DMS 273 (cell line): ENCODE results near the gene ATP11C.
"Not testable (repeated sequence)": the region's sequence is repeated elsewhere in the genome, so short reads cannot be mapped to it uniquely, and the experiment has no call there.

Experiments used
- DNase-seq: peaks from one replicate; lab custom pipeline; 2025; ENCODE audit not compliant: unreplicated experiment; lab: John Stamatoyannopoulos, UW

ATP11C gene

DNA sequence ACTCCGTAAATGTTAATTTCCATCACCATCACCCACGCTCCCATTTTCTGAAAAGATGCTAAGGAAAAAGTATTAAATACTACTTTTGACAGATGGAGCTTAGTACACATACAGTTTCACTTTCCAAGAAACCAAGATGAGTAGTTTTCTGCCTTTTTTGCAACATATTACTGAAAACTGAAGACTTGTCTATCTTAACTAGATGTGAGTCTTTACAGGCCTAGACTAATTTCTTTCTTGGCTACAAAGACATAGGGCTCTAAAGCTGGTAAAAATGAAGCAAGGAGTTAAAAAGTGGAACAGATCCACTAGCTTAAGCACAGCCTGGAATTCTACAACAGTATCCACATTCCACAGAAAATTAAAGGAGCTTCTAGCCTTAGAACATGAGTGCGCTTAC lies 68.2 kb downstream of the ATP11C start:
- DNase-seq, result no peak

- DNase-seq, result no peak
Measured at GRCh38 chrX:139862208-139862607, 70.6 kb downstream of the ATP11C start.

DNA sequence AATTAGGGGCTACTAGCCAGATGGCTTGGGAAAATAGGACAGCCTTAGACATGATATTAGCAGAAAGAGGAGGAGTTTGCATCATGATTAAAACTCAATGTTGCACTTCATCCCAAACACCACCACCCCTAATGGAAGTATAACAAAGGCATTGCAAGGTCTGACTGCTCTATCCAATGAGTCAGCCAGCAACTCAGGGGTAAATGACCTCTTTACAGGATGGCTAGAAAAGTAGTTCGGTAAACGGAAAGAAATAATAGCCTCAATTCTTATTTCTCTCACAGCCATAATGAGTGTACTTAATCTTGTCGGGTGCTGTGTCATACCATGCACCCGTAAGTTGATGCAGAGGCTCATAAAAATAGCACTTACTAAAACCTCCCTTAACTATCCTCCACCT lies 76.0 kb downstream of the ATP11C start:
- not testable (repeated sequence) for DNase-seq

DNA sequence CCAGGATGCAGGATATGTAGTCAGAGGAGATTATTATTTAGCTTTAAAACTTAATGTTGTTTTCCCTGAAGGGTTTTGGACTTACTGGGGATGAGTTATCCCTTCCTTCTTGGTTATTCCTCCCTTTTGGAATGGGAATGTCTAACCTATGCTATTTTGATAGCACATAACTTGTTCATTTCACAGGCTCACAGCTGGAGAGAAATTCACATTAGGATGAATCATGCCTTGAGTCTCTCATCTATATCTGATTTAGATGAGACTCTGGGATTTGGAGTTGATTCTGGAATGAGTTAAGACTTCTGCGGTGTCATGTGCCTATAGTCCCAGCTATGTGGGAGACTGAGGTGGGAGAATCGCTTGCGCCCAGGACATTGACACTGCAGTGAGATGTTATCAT lies 81.1 kb downstream of the ATP11C start:
- no peak for DNase-seq

DNA sequence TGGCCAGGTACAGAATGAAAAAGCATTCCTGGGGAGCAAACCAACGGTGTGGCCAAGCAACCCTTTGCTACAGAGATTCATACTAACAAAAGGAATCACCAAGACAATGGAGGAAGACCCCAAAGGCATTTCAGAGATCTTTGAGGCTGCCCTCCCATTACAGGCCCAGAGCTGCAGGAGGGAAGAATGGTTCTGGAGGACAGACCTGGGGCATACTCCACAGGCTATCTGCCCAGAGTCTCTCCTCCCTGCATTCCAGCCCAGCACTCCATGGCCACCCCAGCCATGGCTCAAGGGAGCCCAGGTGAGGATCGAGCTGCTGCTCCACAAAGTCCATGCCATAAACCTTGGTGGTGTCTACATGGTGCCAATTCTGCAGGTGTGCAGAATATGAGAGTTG lies 81.9 kb downstream of the ATP11C start:
- no peak for DNase-seq

GRCh38 chrX:139844884-139845283 lies 88.0 kb downstream of the ATP11C start:
- DNase-seq, result no peak

DNA sequence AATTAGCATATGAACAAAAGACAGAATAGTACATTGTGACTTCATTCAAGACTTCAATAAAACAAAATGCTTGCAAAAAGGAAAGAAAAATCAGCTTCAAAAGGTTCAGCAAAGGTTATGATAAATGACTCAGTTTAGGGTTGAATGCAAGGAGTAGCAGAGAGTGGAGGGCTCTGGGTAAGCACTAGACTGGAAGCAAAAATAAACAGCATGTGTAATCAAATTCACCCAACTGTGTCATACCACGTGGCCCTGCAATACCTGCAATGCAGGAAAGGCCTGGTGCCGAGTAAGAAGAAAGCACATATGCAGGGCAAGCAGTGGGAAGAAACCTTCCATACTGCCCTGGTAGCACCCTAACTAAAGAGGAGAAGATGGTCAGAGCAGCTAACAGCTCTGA lies 88.7 kb downstream of the ATP11C start:
- DNase-seq, result no peak

DNA sequence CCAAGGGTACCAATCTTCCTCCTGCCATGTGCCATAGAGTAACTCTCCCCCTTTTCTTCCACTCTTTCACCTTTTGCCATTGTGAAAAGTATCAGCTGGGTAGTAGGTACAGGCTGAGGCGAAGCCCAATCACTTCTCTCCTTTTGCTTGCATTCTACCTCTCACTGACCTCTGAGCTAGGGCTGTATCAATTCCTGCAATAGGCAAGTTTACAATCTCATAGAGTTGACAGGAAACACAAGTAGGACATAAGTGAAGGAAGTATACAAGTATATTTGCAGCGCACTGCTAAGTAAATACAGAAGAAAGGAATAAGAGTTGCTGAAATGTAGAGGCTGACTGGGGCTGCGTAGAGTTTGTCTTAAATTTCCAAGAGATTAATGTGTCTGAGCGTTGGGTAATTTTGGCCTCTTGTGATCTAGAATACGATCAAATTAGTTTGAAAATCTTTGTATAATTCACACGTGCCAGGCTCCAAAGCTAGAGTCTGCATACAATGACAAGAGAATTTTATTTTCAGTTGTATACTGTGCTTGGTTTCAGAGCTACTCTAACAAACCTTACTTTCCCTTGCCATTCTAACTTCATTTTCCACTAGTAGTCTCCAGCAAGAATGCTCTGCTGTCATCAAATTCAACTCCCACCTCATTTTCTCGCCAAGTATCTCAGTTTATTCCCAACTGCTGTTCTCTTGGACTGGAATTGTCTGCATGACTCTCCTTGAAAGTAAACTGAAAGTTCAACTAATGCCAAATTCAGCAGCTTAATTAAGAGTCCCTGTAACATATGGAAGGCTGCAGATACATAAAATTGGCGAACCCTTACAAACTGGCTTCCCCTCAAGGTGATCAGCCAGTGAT lies 90.3 kb downstream of the ATP11C start:
- peak; percentile 28 for DNase-seq

DNA sequence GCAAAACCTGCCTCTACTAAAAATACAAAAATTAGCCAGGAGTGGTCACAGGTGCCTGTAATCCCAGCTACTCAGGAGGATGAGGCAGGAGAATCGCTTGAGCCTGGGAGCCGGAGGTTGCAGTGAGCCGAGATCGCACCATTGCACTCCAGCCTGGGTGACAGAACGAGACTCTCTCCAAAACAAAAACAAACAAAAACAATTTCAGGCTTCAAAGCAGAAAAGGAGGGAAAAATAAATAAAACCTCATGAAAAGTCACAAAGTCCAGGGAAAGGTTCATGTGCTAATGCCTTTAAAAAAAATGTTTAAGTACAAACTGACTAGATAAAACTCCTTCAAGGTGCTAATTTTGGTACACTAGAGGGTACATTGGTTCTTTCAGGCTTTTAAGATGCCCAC lies 96.5 kb downstream of the ATP11C start:
- not testable (repeated sequence) for DNase-seq

DNA sequence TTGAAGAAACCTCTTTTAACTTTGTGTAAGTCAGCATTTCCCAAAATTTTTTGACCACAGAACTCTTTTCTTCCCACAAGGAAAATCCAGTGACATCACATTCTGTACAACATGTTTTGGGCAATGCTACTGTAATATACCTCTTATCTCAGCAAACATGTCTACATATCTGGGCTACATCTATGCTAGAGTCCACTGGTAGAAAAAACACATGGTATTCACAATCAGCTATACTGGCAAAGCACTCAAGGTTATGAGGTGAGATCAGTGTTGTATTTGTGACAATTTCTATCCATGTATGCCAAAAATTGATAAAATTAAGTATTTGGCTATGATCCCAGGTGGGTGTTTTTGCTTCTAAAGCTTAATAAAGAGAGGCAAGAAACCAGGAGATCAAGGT lies 98.0 kb downstream of the ATP11C start:
- no peak for DNase-seq

- peak; percentile 12 for DNase-seq
Measured at GRCh38 chrX:139832718-139833309, 100.0 kb downstream of the ATP11C start.

DNA sequence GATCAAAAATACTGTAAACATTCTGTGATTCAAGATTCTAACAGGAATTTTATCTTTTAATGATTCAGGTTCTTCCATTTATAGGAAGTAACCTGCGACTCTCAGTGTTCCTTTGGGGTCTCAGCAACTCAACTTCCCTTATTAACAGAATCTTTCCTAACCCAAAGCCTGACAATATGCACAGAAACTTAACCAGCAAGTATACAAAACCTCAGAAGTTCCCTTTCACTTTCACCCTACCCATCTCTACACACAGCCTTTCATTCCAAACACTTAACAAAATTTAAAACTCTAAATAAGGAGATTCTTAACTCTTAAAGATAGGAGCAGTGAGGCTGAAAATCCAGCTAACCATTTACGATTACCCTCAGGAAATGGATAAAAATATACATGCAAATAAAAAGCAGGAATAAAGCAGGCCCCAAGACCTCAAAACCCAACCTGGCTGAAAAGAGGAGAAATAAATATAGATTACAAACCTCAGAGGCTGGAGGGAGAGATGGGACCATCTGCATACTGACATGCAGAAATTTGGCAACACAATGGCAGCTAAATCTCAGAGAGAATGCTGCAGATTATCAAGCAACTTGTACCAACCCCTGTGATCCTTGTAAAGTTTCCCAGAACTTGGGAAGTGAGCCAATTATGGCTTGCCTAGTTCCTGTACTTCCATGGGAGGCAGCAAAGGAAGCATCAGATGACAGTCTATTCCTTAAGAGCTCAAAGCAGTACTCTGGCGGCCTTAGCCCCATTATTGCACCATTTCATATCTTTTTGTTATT lies 101.0 kb downstream of the ATP11C start:
- peak; percentile 87 for DNase-seq

- DNase-seq, result no peak
Measured at GRCh38 chrX:139831017-139831416, 101.8 kb downstream of the ATP11C start.

DNA sequence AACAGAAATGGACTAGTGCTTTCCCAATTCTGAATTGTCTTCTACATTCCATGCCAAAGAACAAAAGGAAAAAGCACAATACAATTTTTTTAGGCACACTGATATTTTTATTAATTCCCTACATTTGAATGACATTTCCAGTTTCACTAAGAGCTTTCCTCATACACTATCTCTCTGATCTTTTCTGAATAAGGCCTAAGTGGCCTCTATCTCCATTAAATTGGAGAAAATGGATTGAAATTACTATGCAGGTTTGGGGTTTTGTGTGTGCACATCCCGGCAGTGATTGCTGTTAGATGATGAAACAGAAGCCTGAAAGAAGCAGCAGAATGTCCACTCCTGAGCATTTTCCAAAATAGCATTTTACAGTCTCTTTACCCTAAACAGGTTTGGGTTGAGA lies 104.0 kb downstream of the ATP11C start:
- DNase-seq, result no peak

GRCh38 chrX:139828033-139828432 lies 104.8 kb downstream of the ATP11C start:
- DNase-seq, result no peak

- DNase-seq, result peak; percentile 40
Measured at GRCh38 chrX:139826065-139827044, 106.5 kb downstream of the ATP11C start.

DNA sequence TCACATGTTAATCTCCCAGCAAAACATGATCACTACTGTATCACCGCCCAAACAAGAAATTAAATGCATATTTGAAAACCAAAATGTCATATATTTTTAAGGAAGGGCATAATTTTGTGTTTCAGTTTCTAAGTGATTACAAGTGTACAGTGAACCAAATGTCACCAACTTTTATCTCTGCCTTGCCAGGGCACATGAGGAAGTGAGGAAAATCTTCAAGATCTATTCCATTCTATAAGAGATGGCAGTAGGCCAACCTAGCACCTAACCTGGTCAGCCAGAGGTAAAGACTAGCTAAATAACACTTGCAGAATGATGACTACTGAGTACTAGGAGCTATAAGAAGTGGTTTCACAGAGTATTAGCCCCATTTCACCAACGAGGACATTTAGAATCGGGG lies 107.2 kb downstream of the ATP11C start:
- no peak for DNase-seq

DNA sequence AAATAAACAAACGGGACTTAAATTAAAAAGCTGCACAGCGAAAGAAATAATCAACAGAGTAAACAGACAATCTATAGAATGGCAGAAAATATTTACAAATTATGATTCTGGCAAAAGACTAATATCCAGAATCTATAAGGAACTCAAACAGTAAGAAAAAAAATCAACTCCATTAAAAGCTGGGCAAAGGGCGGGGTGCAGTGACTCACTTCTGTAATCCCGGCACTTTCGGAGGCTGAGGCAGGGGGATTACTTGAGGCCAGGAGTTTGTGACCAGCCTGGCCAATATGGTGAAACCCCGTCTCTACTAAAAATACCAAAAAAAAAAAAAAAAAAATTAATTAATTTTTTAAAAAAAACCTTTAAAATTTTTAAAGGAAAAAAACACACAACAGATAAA lies 109.0 kb downstream of the ATP11C start:
- DNase-seq, result no peak

DNA sequence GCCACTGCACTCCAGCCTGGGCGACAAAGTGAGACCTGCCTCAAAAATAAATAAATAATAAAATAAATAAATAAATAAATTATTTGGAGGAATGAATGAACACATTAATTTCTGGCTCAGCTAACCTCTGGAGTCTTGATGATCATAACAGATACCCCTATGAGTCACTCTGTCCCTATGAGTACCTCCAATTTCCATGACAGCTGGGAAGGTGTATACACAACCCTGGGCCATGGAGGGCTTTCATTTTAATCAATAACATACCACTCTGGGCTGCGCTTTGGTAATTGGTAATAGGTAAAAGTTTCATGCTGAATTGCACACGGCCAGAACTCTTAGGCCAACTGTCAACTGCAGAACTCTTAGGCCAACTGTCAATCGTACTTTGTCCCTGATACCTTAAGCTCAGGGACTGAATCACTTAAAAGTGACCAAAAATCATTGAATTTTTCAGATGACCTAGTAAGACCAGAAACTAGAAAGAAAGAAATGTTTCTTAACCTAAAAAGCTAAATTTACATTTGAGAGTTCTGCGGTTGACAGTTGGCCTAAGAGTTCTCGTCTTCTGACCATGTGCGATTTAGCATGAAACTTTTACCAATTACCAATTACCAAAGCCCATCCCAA lies 112.4 kb downstream of the ATP11C start:
- DNase-seq, result no peak

GRCh38 chrX:139816204-139816603 lies 116.6 kb downstream of the ATP11C start:
- no peak for DNase-seq
